Keratinocyte (primary cell): ENCODE results near the gene EFNB3.

ENCODE experiments used
- CTCF ChIP-seq, 3 experiments: IDR thresholded peaks in 1 of 3; conservative IDR thresholded peaks in 1 of 3; optimal IDR thresholded peaks in 1 of 3; 2 replicates in 2 of 3; 3 replicates in 1 of 3; pipeline versions ENCODE3 to v1.5.1; 2011; ENCODE audit warnings: low read length in 3 of 3, mild to moderate bottlenecking in 3 of 3, moderate library complexity in 2 of 3, control low read depth in 1 of 3, inconsistent platforms in 1 of 3; ENCODE audit not compliant: insufficient read depth in 2 of 3; ENCODE audit errors: extremely low read depth in 1 of 3
- EZH2 ChIP-seq: IDR thresholded peaks from one replicate; pipeline ENCODE4 v1.6.1; 2012; ENCODE audit warnings: inconsistent platforms, mild to moderate bottlenecking, low read length, moderate library complexity

- TF ChIP-seq CTCF (optimal IDR thresholded peaks at IDR 0.05 in 1 of 3, IDR thresholded peaks at IDR 0.05 in 1 of 3, conservative IDR thresholded peaks at IDR 0.05 in 1 of 3; ENCODE audit: extremely low read depth in 1 of 3, insufficient read depth in 2 of 3, low read length in 3 of 3) (no peak), EZH2 (no peak)
Observed at GRCh38 chr17:7729816-7730215, 24.8 kb downstream of the EFNB3 start.
